B cell (primary cell): Measurements from ENCODE around the gene TRIP13.

ENCODE experiments used
- CTCF ChIP-seq: fragments of 200-600 bp; IDR thresholded peaks from one replicate; pipeline ENCODE4 v1.8.0; 2022; ENCODE audit warnings: antibody characterized with exemption, mild to moderate bottlenecking
- EZH2 ChIP-seq: IDR thresholded peaks from 2 replicates; pipeline ENCODE4 v1.6.1; 2012; ENCODE audit warnings: borderline replicate concordance, low read depth, mild to moderate bottlenecking, moderate library complexity, low read length; ENCODE audit not compliant: insufficient read depth, poor library complexity, severe bottlenecking

GRCh38 chr5:927172-928015 is 34.7 kb downstream of the TRIP13 start:
- TF ChIP-seq CTCF (peak; percentile 1), EZH2 (no peak)
